Measurements from ENCODE around the gene SOX10.

Gene SOX10

GRCh38 chr22:37994049-37994448, 9.7 kb upstream of the SOX10 start:
- no peaks in the 10 kb centered on the region for H3K4me1 ChIP-seq (ENCODE audit: insufficient read depth, low read length)
- no peak overlapping the region for H3K9ac ChIP-seq (ENCODE audit: low read depth, low read length)
- H3K27me3 ChIP-seq (ENCODE audit: insufficient read depth, low read length): peaks cover 6% of the 10 kb centered on the region; the same call in 1 of the 2 replicates
- H3K36me3 ChIP-seq (ENCODE audit: insufficient read depth, low read depth, low read length): no peaks in the 10 kb centered on the region
- H3K4me3 ChIP-seq (ENCODE audit: low read length): no peak overlapping the region
- H3K9me3 ChIP-seq (ENCODE audit: insufficient read depth, low read depth, low read length): no peaks in the 10 kb centered on the region
- H3K27ac ChIP-seq (ENCODE audit: low read length): no peak overlapping the region

GRCh38 chr22:37991731-37992442, 7.5 kb upstream of the SOX10 start:
- Histone ChIP-seq H3K27ac (ENCODE audit: low read length) (no peak overlapping the region), H3K4me3 (ENCODE audit: low read length) (no peak overlapping the region), H3K9me3 (ENCODE audit: insufficient read depth, low read depth, low read length) (no peaks in the 10 kb centered on the region), H3K27me3 (ENCODE audit: insufficient read depth, low read length) (peaks cover 6% of the 10 kb centered on the region; the same call in 1 of the 2 replicates), H3K9ac (ENCODE audit: low read depth, low read length) (no peak overlapping the region), H3K4me1 (ENCODE audit: insufficient read depth, low read length) (no peaks in the 10 kb centered on the region), H3K36me3 (ENCODE audit: insufficient read depth, low read depth, low read length) (no peaks in the 10 kb centered on the region)

DNA sequence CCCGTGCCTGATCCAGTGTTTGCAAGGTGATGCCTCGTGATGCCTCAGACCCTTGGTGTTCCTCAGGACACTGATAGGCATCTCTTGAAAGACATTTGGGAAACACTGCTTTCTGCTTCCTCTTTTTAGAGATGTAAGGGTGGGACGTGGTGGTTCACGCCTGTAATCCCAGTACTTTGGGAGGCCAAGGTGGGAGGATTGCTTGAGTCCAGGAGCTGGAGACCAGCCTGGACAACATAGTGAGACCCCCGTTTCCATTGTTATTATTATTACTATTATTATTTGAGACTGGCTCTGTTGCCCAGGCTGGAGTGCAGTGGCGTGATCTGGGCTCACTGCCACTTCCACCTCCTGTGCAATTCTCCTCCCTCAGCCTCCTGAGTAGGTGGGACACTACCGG, 6.5 kb upstream of the SOX10 start:
- peaks cover 6% of the 10 kb centered on the region; the same call in 1 of the 2 replicates for H3K27me3 ChIP-seq (ENCODE audit: insufficient read depth, low read length)
- H3K4me1 ChIP-seq (ENCODE audit: insufficient read depth, low read length): no peaks in the 10 kb centered on the region
- H3K27ac ChIP-seq (ENCODE audit: low read length): no peak overlapping the region
- H3K36me3 ChIP-seq (ENCODE audit: insufficient read depth, low read depth, low read length): no peaks in the 10 kb centered on the region
- H3K9me3 ChIP-seq (ENCODE audit: insufficient read depth, low read depth, low read length): no peaks in the 10 kb centered on the region
- no peak overlapping the region for H3K4me3 ChIP-seq (ENCODE audit: low read length)
- no peak overlapping the region for H3K9ac ChIP-seq (ENCODE audit: low read depth, low read length)

- Histone ChIP-seq H3K4me1 (ENCODE audit: insufficient read depth, low read length) (no peaks in the 10 kb centered on the region), H3K27me3 (ENCODE audit: insufficient read depth, low read length) (peaks cover 10% of the 10 kb centered on the region), H3K4me3 (ENCODE audit: low read length) (no peak overlapping the region), H3K9ac (ENCODE audit: low read depth, low read length) (no peak overlapping the region), H3K9me3 (ENCODE audit: insufficient read depth, low read depth, low read length) (no peaks in the 10 kb centered on the region), H3K27ac (ENCODE audit: low read length) (no peak overlapping the region), H3K36me3 (ENCODE audit: insufficient read depth, low read depth, low read length) (no peaks in the 10 kb centered on the region)
Observed at GRCh38 chr22:37990301-37990700, 5.9 kb upstream of the SOX10 start.

DNA sequence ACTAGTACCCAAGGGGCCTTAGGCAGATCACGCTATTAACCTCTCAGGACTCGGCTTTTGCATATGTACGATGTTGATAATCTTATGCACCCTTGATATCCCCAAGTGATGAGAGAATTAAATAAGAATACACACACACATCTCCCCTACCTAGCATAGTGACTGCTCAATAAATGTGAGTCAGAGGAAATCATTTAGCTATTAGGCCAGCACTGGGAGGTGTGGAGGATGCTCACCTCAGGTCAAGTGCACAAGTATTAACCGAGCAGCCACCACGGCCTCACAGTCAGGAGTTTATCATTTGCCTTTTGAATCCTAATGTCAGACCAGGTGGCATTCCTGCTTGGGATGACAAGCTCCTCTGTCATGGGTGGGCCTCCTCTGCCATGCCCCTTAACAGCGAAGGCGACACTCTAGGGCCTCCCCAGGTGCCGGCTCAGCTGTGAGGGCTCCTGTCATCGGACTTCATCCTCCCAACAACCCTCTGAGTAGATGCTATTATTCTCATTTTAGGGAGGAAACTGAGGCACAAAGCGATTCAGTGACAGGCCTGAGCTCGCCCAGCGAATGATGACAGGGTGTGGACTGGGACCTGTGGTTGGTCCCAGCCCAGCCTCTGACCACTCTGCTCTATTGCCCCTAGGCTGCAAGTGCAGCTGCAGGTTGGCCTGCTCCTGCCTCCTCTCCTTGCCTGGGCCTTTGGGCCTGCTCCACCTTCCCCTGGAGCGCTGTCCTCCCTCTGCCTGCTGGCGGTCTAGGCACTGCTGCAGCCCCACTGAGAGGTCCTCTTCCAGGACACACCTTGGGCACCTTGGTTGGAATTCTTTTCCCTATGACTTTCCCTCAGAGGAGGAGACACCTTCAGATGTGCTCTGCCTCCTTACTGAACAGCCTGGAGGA, 5.0 kb upstream of the SOX10 start:
- Histone ChIP-seq H3K9ac (ENCODE audit: low read depth, low read length) (no peak overlapping the region), H3K9me3 (ENCODE audit: insufficient read depth, low read depth, low read length) (no peaks in the 10 kb centered on the region), H3K27me3 (ENCODE audit: insufficient read depth, low read length) (peaks cover 19% of the 10 kb centered on the region), H3K27ac (ENCODE audit: low read length) (no peak overlapping the region), H3K4me1 (ENCODE audit: insufficient read depth, low read length) (no peaks in the 10 kb centered on the region; the same call in 1 of the 2 replicates), H3K36me3 (ENCODE audit: insufficient read depth, low read depth, low read length) (no peaks in the 10 kb centered on the region), H3K4me3 (ENCODE audit: low read length) (no peak overlapping the region)

GRCh38 chr22:37986371-37986770, 2.0 kb upstream of the SOX10 start:
- no peaks in the 10 kb centered on the region for H3K36me3 ChIP-seq (ENCODE audit: insufficient read depth, low read depth, low read length)
- H3K9me3 ChIP-seq (ENCODE audit: insufficient read depth, low read depth, low read length): no peaks in the 10 kb centered on the region
- H3K4me3 ChIP-seq (ENCODE audit: low read length): no peak overlapping the region
- peaks cover 39% of the 10 kb centered on the region for H3K27me3 ChIP-seq (ENCODE audit: insufficient read depth, low read length)
- H3K9ac ChIP-seq (ENCODE audit: low read depth, low read length): no peak overlapping the region
- peaks cover 4% of the 10 kb centered on the region; the same call in 1 of the 2 replicates for H3K4me1 ChIP-seq (ENCODE audit: insufficient read depth, low read length)
- no peak overlapping the region for H3K27ac ChIP-seq (ENCODE audit: low read length)

- Histone ChIP-seq H3K27me3 (ENCODE audit: insufficient read depth, low read length) (peaks cover 39% of the 10 kb centered on the region), H3K4me1 (ENCODE audit: insufficient read depth, low read length) (peaks cover 4% of the 10 kb centered on the region; the same call in 1 of the 2 replicates), H3K9ac (ENCODE audit: low read depth, low read length) (no peak overlapping the region), H3K9me3 (ENCODE audit: insufficient read depth, low read depth, low read length) (no peaks in the 10 kb centered on the region), H3K27ac (ENCODE audit: low read length) (no peak overlapping the region), H3K4me3 (ENCODE audit: low read length) (no peak overlapping the region), H3K36me3 (ENCODE audit: insufficient read depth, low read depth, low read length) (no peaks in the 10 kb centered on the region)
Observed at GRCh38 chr22:37985751-37986281, 1.5 kb upstream of the SOX10 start.

GRCh38 chr22:37985050-37985585, 763 bp upstream of the SOX10 start:
- peaks cover 39% of the 10 kb centered on the region for H3K27me3 ChIP-seq (ENCODE audit: insufficient read depth, low read length)
- H3K9me3 ChIP-seq (ENCODE audit: insufficient read depth, low read depth, low read length): no peaks in the 10 kb centered on the region
- no peak overlapping the region for H3K27ac ChIP-seq (ENCODE audit: low read length)
- H3K9ac ChIP-seq (ENCODE audit: low read depth, low read length): no peak overlapping the region
- no peaks in the 10 kb centered on the region for H3K36me3 ChIP-seq (ENCODE audit: insufficient read depth, low read depth, low read length)
- H3K4me3 ChIP-seq (ENCODE audit: low read length): no peak overlapping the region
- peaks cover 4% of the 10 kb centered on the region; the same call in 1 of the 2 replicates for H3K4me1 ChIP-seq (ENCODE audit: insufficient read depth, low read length)

DNA sequence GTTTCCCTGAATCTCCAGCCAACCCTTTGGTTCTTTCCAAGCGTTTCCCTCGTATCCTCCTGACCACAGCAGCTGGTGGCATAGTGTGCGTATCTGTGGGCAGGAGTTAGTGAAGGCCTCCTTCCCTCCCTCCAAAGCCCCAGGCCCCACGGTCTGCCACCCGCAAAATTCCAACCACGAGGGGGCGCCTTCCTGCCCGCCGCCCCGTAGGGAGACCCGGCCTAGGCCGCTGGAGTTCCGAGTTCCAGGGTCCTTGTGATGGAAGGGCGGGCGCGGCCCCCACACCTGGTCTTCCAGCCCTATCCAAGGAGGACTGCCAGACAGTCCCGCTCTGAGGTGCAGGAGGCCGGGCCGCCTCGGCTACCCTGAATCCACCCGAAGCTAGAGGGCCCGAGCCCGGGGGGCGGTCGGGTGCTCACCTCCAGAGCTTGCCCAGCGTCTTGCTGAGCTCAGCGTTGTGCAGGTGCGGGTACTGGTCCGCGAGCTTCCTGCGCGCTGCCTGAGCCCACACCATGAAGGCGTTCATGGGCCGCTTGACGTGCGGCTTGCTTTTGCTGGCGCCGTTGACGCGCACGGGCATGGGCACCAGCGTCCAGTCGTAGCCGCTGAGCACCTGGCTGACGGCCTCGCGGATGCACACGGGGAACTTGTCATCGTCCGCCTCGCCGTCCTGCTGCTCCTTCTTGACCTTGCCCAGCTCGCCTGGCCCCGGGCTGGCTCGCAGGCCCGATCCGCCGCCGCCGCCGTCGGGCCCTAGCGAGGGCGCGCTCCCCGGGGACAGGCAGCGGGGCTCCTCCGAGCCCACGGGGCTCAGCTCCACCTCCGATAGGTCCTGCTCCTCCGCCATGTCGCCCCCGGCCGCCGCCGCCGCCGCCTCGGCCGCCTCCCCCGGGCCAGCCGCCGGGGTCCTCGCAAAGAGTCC, 1.2 kb downstream of the SOX10 start:
- Histone ChIP-seq H3K9me3 (ENCODE audit: insufficient read depth, low read depth, low read length) (no peaks in the 10 kb centered on the region), H3K27ac (ENCODE audit: low read length) (no peak overlapping the region), H3K4me3 (ENCODE audit: low read length) (peak overlapping the region; percentile 59), H3K4me1 (ENCODE audit: insufficient read depth, low read length) (peaks cover 4% of the 10 kb centered on the region; the same call in 1 of the 2 replicates), H3K36me3 (ENCODE audit: insufficient read depth, low read depth, low read length) (no peaks in the 10 kb centered on the region), H3K27me3 (ENCODE audit: insufficient read depth, low read length) (peaks cover 39% of the 10 kb centered on the region), H3K9ac (ENCODE audit: low read depth, low read length) (no peak overlapping the region)

DNA sequence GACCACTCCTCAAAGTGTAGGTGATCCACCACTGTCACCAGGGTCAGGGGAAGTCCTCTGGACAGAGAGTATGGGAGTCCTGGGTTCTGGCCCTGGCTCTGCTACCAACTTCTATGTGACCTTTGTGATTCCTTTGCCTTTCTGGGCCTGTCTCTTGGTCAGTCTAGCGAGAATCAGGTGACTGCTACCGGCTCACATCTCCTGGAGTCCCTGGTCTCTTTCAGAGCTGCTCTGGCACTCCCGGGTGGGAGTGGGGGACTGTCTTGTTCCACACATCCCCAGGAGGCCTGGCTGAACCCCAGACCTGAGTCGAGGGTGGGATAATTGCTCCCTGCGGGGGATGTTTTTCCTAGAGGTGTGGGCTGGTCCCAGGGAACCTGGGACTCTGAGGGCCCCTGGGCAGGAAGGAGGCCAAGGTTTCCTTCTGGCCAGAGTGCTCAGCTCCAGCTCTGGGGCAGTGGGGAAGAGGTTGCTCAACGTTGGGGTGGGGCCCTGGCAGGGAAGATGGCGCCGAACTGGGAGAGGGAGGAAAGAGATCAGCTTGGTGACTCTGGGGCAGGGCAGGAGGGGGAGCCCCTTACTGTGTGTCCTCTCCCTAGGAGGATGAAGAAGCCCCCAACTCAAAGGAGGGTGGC, 2.1 kb downstream of the SOX10 start:
- Histone ChIP-seq H3K9me3 (ENCODE audit: insufficient read depth, low read depth, low read length) (no peaks in the 10 kb centered on the region), H3K27me3 (ENCODE audit: insufficient read depth, low read length) (peaks cover 39% of the 10 kb centered on the region), H3K9ac (ENCODE audit: low read depth, low read length) (no peak overlapping the region), H3K36me3 (ENCODE audit: insufficient read depth, low read depth, low read length) (no peaks in the 10 kb centered on the region), H3K4me3 (ENCODE audit: low read length) (no peak overlapping the region), H3K27ac (ENCODE audit: low read length) (no peak overlapping the region), H3K4me1 (ENCODE audit: insufficient read depth, low read length) (peaks cover 4% of the 10 kb centered on the region; the same call in 1 of the 2 replicates)

Measured in iPS-20b (cell line).